Mammary epithelial cell (primary cell): Measurements from ENCODE around the gene KCNA5.

Experiments used
- EZH2 ChIP-seq: IDR thresholded peaks from 2 replicates; pipeline ENCODE4 v1.6.1; 2012; ENCODE audit warnings: low read length, inconsistent platforms, borderline replicate concordance
- TF ChIP-seq, protein P1 (sequence below), 2 donors: IDR thresholded peaks in 1 of 2; conservative IDR thresholded peaks in 1 of 2; 2 replicates each; pipeline ENCODE4 v1.5.1; 2011 to 2012; ENCODE audit warnings: inconsistent platforms in 2 of 2, low read length in 2 of 2, mild to moderate bottlenecking in 2 of 2, control low read depth in 1 of 2, low read depth in 1 of 2; ENCODE audit not compliant: insufficient read depth in 1 of 2; ENCODE audit errors: extremely low read depth in 1 of 2

DNA sequence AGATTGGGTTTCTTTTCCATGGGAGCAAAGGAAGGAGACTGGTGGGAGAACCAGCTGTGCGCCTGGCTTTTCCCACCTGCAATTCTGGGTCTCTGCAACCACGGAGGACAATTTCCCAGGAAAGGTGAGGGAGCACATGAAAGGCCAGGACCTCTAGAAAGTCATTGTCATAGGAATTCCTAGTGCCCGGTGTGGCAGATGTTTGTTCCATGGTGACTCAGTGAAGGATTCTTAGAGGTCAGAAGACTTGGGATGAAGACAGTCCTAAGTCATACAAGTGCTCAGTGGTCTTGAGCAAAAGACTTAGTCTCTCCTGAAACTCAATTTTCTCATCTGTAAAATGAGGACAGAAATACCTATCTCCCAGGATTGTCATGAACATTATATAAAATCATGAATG, 51.3 kb downstream of the KCNA5 start:
- TF ChIP-seq, protein P1, sequence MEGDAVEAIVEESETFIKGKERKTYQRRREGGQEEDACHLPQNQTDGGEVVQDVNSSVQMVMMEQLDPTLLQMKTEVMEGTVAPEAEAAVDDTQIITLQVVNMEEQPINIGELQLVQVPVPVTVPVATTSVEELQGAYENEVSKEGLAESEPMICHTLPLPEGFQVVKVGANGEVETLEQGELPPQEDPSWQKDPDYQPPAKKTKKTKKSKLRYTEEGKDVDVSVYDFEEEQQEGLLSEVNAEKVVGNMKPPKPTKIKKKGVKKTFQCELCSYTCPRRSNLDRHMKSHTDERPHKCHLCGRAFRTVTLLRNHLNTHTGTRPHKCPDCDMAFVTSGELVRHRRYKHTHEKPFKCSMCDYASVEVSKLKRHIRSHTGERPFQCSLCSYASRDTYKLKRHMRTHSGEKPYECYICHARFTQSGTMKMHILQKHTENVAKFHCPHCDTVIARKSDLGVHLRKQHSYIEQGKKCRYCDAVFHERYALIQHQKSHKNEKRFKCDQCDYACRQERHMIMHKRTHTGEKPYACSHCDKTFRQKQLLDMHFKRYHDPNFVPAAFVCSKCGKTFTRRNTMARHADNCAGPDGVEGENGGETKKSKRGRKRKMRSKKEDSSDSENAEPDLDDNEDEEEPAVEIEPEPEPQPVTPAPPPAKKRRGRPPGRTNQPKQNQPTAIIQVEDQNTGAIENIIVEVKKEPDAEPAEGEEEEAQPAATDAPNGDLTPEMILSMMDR (conservative IDR thresholded peaks at IDR 0.05 in 1 of 2, IDR thresholded peaks at IDR 0.05 in 1 of 2; ENCODE audit: extremely low read depth in 1 of 2, insufficient read depth in 1 of 2, low read depth in 1 of 2, low read length in 2 of 2) = no peak
- TF ChIP-seq EZH2 = no peak
